NCI-H2081 (cell line): ENCODE measurements around the gene DSCAML1.

ENCODE experiments used
- DNase-seq, 2 experiments: peaks; one replicate each; lab custom pipeline; 2025; lab: John Stamatoyannopoulos, UW

DSCAML1 gene

DNA sequence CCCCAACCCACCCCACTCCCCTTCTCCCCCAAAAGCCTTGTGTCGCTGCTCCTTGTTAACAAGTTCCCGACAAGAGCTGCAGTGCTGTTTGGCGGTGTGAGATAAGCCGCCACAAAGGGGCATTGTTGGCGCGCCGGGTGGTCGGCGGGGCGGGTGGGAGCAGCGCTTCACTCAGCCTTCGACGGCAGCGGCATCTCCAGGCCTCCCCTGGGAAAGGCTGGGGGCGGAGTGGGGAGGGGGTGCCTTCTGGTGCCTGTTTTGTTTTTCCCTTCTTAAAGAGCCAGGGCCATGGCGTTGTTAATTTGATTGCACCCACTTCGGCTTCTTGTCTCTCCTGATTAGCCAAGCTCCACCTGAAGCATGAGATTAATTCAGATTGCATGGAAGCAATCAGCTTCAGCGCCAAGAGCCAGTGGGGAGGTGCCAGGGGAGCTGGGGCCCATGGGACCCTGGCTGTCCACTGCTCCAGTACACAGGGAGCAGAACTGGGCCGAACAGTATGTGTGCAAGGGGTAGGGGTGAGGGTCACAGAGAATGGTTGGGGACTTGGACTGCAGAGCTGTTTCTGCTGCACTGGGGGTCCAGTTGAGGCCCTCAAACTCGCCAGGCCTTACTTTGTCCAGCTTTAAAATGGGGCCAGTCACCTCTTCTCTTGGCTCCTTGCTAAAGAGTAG is 304.3 kb downstream of the DSCAML1 start:
- no peak for DNase-seq

DNA sequence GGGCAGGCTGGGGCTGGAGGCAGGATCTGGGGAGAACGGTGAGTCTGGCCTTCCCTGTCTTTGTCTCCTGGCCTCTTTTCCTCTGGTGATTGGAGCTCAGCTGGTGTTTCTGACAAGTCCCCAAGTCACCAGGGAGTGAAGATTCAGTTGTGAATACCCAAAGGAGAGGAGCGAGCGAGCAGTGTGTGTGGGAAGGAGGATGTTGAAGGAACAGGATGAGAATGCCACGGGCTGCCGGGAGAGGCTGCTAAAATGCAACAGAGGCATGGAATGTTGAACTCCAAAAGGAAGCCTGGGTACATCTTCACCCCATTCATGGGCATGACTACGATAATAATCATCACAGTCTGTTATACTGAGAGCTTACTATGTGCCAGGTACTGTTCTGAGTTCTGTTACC is 306.1 kb downstream of the DSCAML1 start:
- no peak for DNase-seq

DNA sequence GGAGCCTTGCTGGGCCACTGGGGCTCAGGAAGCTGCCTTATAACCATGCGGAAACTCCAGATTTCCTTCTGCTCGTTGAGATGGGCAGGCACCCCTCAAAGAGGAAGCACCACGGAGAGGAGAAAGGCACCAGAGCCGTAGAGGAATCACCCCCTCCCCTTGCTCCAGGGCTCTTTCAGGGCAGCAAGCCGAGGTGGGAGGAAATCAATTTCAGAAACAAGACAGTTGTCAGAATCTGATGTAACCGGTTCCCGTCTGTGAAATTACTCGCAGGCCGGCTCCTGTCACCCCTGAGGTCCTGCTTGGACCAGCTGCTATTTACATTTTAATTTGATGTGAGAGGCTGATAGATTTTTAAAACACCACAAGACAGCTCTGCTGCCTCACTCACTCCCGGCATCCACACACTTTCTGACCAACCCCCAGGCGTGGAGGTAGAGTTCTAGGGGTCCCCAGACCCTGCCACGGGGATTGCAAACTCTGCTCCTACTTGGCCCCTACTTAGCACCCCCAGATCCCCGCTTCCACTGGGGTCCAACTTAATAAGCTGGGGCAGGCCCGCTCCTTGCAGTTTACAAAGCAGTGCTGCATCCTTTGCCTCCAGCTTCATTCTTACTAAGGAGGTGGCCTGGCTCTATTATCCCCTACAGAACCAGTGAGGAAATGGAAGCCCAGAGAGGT is 306.9 kb downstream of the DSCAML1 start:
- DNase-seq = no peak

DNA sequence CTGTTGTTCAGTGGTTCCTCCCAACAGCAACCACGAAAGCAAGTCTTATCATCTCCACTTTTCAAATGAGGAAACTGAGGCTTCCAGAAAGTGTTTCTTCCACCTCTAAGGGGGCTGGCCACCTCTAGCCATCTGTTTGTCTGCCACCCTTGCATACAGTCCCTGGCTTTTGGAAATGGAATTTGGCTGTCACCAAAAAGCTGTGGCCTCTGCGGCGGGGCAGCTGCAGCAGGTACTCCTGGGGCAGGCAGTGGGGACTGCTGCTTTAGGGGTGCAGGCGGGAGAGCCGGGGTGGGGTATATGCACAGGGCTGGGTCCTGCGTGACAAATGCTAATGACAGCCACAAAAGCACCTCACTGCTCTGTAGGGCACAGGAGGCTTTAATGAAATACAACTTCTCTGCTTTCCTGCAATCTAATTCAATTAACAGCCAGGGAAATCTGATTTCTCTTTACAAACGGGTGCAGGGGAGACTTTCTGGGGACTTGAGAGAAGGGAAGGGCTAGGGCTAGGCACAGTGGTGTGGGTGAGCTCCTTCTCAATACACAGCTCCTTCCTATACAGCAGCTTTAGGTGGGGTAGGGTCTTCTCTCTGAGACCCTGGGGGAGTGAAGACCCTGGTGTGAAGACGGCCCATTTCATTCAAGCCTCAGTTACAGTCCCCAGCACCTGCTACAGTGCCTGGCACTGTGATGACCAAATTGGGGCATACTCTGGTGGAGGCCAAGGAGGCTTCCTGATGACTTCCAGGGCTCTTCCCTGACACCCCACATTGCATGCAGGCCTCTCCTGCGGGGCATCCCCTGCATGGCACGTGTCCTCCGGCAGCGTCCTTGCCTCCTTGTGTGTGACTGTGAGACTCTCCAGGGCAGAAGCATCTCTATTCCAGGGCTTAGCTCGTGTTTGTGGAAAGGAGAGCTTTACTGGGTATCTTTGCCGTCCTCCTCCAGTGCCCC is 307.7 kb downstream of the DSCAML1 start:
- DNase-seq = no peak

DNA sequence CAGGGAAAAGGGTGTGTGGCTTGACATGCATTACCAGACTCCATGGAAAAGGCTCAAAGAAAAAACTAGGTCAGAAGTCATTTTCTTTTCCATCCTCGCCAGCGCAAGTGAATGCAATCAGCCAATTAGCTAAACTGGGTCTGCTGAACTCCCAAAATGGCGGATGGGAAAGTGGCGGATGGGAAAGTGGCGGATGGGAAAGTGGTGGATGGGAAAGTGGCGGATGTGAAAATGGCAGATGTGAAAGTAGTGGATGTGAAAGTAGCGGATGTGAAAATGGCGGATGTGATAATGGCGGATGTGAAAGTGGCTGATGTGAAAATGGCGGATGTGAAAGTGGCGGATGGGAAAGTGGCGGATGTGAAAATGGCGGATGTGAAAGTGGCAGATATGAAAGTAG is 311.0 kb downstream of the DSCAML1 start:
- DNase-seq = no peak

DNA sequence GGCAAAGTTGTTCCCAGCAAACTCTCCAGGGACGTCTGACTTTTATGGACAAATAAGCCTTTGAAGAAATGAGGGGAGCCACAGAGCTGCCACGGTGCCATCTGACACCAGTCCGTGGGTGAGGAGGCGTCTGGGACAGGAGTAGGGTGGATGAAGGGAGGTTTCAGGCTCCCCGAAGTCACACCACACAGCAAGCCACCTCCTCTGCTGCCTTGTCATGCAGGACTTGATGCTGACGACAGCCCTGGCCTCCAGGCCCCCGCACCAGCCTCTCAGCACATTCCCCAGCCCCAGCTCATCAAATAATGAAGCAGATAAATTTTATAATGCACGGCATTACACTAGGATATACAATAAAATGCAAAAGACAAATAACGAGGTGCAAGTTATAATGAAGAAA is 312.9 kb downstream of the DSCAML1 start:
- DNase-seq = no peak

DNA sequence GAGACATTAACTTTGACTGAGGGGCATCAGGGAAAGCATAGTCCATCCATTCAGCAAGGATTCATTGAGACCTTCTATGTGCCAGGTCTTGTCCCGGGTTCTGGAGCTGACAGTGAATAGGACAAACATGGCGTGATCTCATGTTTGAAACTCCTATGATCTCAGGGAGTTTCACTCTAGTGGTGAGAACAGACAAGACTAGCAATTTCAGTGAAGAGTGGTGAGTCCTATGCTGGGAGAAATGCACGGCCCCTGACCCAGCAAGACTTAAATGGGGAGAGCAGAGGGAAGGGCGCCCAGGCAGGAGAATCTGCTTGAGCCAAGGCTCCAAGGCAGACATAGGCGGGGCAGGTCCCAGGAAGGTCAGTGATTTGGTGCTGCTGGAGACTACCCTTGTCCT is 313.6 kb downstream of the DSCAML1 start:
- DNase-seq = no peak

DNA sequence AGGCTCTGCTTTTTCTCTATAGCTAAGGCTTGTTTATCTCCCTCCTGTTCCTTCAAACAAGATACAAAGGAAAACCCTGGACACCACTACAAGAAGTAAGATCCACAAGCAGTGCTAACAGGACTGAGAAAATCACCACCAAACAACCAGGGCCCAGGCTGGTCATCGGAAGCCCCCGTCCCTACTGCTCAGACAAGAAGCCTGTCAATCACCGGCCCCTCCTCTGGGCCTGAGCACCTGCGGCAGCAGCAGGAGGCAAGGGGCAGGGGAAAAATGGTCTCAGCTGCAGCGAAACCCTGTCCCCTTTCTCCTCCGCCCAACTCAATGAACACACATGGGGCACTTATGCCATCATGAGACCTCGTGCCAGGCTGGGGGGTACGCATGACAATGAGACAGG is 314.1 kb downstream of the DSCAML1 start:
- DNase-seq = no peak

DNA sequence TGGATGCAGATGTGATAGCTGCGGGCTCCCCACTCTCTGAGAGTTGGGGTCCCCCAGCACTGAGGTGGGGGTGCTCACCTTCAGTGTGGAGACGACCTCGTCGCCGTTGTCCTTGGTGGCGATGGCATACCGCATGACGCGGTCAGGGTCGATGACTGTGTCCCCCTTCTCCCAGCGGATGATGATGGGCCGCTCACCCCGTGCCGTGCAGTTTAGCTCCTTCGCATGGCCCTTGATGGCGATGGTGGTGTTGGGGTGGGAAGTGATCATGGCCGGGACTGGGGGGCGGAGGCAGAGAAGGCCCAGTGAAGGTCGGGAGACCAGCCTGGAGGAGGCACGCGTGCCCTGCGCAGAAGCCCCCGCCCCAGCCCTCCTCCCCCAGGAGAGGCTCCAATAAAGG is 315.1 kb downstream of the DSCAML1 start:
- DNase-seq = no peak

DNA sequence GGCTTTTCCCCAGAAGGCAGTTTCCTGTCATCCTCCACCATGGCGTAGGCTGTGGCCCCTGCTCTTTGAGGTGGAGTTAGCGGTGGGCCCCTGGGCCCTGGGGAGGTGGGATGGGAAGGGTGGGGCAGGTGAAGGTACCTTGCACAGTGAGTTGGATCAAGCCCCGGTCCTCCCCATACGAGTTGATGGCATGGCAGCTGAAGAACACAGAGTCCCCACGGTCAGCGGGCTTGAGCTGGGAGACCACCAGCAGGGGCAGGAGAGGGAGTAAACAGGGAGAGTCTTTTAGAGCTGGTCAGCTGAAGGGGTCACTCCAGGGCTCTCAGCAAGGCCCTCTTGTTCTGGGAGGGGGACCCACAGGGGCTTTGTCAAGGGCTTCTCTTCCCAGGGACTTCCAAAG is 316.0 kb downstream of the DSCAML1 start:
- DNase-seq = no peak

DNA sequence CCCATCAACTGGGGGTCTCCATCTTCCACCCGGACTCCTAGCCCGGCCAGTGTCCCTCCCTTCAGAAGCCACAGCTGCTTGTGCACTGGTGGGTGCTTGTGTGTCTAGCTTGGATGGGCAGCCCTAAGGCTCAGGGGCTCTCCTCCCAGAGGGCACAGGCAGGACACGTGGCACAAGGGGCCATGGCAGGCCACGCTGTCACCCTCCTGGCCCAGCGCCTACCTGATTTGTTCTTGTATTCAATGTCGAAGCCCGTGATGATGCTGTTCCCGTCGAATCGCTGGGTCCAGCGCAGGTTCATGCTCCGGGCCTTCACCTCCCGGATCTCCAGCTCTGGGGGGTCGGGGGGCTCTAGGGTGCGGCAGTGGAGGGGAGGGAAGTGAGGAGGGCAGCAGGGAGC is 316.8 kb downstream of the DSCAML1 start:
- no peak for DNase-seq

DNA sequence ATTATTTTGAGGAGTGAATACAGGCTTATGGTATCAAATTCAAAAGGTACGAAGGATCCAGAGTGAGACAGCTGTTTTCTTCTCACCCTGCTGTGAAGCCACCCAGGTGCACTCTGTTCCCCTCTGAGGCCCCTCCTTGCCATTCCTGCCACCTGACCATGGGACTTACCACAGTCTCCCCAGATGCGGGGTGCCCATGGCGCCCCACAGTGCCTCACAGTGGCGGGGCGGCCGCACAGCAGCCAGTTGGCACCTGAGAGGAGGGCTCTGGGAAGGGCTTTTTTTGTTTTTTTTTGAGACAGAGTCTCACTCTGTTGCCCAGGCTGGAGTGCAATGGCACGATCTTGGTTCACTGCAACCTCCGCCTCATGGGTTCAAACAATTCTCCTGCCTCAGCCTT is 317.6 kb downstream of the DSCAML1 start:
- DNase-seq = no peak

DNA sequence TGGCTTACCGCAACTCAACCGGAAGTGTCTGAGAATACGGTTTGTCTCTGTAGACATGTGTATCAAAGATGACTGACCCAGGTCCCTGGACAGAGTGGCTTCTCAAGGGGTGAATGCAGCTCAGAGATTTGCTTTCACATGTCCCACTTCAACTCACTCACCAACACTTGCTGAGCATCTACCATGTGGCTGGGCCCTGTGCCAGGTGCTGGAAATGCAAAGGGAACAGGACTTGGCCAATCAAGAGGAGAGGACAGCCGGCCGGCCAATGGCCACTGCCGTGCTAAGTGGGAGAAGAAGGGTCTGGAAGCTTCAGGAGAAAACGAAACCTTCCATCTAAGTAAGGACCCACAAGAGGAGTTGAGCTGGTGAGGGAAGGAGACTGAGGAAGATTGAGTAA is 318.1 kb downstream of the DSCAML1 start:
- DNase-seq = no peak

DNA sequence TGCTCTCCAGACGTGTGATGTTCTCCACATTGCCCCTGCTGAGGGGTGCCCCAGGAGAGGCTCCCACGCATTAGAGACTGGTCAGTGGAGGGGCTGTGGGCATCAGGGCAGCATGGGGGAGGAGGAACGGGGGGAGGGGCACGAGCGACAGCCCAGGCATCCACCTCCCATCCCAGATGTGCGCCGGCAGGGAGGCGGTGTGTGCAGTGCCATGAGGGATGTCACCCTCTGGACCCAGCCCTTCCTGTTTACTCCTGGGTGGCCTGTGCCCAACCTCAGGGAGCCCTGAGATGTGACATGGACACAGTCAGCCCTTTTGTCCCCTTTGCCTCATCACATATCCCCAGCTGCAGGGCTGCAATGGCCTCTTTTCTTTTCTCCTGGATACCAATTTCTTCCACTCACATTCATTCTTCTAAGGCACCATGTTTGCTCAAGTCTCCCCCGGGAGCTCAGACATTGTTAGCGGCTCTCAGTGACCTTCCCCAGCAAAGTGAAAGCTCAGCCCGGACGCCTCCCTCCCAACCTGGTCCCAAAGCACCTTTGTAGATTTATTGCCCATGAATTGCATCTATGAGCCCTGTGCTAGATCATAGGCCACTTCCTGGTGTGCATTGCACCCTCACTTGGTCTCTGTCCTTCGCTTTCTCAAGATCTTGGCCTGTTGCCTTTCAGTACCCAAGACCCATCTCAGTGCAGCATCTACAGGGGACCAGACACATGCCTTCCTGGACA is 318.7 kb downstream of the DSCAML1 start:
- DNase-seq = no peak

DNA sequence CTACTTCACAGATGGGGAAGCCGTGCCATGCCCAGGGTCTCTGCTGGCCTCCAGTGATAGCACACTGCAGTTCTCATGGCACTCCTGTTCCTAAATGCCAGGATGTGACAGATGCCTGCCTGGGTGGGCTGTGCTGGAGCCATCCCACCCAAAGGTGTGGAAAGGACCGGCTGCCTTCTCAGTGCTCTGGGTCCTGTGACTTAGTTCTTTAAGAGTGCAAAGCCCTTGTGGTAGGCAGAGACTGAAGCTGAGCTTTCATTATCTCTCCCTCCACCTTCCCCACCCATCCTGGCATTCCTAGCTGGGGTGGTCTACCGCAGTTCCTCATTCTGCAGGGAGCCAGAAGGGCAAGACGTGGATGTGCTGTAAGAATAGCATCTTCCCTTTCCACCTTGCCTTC is 319.3 kb downstream of the DSCAML1 start:
- no peak for DNase-seq

DNA sequence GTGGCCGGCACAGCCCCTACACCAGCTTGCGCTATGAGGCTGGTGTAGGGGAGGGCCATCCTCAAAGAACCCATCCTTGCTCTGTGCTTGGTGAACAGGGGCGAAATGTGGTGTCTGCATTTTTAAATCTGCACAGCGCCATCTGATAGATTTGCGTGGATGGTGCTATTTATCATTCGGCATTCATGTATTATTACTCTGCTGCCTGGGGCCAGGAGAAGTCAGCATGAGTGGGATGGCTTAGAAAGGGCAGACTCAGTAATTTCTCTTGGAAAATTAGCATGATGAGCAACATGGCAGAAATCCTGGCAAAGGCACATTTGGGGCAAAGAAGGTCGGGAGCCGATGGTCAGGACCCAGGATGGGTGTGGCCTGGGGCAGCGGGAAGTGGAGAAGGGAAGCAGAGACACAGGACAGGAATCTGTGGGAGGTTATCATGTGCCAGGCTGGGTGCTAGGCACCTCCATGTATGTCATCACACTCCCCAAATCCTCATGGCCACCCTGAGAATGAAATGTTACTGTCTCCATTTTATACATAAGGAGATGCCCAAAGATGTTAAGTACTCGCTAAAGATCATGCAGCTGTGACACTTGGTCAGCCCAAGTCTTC is 320.4 kb downstream of the DSCAML1 start:
- DNase-seq = no peak

DNA sequence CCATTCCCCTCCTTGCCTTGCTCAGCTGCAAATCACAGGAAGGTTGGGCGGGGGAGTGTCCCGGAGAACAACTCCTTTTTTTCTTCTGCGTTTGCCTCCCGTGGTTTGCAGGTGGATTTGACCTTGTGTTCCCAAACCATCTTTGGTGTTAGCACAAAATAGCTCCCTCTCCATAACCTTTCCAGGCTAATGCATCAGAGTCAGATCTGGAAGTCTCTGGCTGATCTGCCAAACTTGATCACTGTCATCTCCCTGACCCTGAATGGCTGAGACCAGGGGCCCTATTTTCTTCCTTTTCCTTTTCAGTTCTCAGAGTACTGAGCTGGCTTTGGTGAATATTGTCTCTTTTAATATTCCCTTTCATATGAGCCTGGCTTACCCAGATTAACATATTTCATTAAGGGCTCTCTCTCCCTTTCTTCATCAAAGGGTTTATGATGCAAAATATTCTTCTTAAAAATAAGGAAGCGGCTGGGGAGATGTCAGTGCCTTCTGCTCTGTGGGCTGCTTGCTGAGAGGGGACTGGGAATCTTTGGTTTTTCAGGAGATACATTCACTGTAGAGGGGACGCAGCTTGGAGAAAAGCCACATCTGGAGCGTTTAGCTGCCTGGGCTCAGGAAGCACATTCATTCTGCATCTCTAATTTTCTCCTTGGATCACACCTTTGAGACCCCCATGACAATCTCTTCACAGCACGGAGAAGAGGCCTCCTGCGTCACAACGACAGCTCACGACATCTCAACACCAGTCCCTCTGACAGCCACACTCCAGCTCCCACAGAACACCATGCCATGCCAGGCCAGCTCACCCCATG is 321.1 kb downstream of the DSCAML1 start:
- DNase-seq = no peak

DNA sequence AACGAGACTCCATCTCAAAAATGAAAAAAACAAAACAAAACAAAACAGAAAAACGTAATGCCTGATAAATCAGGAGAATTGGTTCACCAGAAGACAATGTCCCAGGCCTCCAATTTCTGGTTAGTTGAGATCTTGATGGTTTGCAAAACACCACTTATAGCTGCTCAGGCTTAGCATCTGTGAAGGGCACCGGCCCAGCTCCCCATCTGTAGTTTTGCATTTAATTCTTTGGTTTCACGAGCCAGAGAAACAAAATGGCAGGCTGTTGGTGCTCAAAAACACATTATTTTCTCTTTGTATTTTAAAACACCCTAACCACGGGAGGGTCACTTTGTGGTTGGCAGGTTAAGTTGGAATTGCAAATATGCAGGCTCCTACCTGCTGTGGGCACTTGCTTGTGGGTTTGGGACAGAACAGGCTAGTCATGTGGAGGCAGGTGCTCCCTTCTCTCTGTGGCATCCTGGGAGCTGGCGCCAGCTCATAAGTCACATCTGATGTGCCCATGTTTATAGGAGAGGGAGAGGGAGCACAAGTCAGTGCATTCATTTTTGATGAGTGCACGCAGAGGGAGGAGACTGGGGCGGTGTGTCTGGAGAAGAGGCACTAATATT is 323.4 kb downstream of the DSCAML1 start:
- peak; percentile 90 to 98 for DNase-seq

DNA sequence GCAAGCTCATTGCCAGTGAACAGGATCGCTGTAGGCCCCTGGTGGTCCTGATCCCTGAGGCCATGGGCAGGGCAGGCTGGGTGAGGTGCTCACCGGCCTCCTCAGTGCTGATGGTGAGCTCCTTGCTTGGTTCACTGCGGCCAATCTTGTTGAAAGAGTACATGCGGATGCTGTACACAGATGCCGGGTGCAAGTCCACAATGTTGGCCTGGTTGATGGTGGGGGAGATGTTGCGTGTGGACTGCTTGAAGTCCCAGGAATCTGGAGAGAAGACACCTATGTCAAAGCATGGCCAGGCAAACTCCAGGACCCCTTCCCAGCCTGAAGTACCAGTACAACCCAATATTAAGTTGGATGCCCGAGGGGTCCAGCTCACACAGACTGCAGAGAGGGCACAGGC is 325.2 kb downstream of the DSCAML1 start:
- DNase-seq = no peak

DNA sequence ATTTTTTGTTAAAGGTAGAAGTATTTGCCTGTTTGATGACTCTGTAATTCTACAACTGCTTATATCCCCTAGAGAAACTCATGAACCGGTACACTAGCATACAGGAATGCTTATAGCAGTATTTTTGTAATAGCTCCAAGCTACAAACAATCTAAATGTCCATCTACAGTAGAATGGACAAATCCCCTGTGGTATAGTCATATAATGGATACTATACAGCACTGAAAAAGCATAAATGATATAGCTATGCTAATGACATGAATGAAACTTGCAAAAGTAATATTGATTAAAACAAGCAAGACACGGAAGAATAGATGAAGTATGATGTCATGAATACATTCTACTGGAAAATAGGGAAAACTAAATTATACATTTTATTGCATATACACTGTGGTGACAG is 326.4 kb downstream of the DSCAML1 start:
- DNase-seq = no peak
